Jurkat, Clone E6-1 (cell line): ENCODE data around the gene TSPAN31.
"Not testable (repeated sequence)": the region's sequence is repeated elsewhere in the genome, so short reads cannot be mapped to it uniquely, and the experiment has no call there.

Experiments
- DNase-seq: peaks from one replicate; pipeline ENCODE4 v3.0.0-alpha.2; 2011; ENCODE audit warnings: low read depth, low spot score
- H3K4me3 ChIP-seq: 2 replicates; pipeline ENCODE4 v1.5.1; 2011; ENCODE audit warnings: mild to moderate bottlenecking, low read length, control low read depth, moderate library complexity

TSPAN31 gene

DNA sequence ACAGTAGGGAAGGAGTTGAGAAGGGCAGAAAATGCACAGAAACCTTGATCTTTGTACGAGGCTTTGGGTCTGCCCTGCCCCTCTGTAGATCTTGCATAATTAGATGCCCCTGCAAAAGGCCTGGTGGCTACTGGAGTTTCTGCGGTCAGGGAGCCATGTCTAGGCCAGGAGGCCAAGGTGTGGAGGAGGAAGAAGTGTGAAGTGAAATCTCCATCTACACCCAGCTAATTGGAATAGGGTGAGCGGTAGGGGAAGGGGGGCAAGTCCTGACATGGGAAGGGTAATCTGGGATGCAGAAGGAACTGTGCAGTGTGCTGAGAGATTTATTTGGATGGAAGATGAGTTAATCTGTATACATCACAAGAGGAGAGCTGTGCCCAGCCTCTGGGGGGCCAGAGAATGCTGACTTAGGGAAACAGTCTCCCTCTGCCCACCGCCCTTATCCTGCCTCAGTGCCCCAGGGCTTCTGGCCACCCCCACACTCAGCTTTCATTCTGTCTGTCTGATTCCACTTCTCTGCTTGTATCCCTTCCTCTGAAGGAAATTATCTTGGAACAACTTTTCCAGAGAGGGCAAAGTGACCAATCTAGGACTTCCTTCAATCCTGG lies 16.7 kb downstream of the TSPAN31 start:
- DNase-seq = no peak
- no peak overlapping the region for H3K4me3 ChIP-seq

DNA sequence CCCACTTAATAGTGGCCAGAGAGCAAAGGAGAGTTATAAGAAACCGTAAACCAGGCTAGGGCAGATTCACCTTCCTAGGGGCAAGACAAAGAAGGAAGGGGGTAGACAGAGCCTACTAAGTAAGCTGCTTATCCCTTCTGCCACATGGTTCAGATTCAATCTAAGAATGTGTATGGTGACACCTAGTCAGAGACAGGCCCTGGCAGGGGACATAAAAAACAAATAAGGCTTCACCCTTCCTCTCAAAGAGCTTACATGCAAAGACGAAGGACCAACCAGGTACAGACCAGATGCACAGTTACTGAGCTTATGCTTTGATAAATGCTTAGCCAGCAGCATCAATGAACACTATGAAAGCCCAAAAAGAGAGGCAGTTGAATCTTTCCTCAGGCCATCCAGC lies 17.6 kb downstream of the TSPAN31 start:
- DNase-seq = no peak
- H3K4me3 ChIP-seq = no peak overlapping the region

DNA sequence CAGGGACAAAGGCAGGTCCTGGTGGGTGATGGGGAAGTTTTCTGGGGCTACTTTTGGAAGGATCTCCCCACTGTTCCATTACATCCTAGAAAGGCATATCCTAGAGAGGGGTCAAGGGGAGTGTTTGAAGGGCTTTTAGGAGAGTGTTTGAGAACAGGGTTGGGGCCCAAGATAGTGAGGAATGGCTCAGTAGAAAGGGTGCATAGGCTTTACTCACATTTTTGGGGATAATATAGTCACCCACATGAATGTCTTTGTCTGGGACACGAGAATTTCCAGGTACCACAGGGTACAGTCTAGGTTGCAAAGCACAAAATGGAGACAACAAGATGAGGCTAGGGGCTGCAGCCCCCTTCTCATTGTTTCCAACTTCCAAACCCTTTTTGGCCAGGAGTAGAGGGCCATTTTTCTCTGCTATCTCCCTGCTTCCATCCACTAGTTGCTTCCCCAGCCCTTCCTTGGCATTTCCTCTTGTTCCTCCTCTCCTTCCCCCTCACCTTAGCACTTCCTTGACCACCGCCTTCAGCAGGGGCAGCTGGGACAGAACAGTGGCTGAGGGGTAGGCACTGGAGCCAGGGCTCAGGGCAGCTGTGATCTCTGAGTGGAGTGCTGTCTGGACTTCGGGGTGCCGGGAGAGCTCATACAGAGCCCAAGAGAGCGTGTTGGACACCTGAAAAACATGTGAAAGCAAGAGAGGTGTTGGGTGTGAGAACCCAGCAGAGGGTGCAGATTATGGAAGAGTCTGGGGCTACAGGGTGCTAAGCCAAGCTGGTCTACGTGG lies 19.2 kb downstream of the TSPAN31 start:
- H3K4me3 ChIP-seq = no peak overlapping the region

DNA sequence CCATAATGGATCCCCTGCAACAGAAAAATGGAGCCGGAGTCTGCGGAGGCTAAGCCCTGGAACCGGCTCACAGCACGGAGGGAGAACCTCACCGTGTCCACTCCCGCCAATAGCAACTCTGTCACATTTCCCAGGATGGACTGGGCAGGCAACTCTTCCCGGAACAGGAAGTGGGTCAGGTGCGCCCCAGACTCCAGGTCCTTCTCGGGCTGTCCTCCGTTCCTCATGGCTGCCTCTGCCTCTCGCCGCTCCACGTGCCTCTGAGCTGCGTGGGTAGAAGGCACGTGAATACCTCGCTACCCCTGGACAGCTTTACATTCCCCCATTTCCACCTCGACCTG lies 19.8 kb downstream of the TSPAN31 start:
- no peak for DNase-seq
- no peak overlapping the region for H3K4me3 ChIP-seq

More for the DNA sequence above, 19.2 kb downstream of the TSPAN31 start:
- DNase-seq = no peak

DNA sequence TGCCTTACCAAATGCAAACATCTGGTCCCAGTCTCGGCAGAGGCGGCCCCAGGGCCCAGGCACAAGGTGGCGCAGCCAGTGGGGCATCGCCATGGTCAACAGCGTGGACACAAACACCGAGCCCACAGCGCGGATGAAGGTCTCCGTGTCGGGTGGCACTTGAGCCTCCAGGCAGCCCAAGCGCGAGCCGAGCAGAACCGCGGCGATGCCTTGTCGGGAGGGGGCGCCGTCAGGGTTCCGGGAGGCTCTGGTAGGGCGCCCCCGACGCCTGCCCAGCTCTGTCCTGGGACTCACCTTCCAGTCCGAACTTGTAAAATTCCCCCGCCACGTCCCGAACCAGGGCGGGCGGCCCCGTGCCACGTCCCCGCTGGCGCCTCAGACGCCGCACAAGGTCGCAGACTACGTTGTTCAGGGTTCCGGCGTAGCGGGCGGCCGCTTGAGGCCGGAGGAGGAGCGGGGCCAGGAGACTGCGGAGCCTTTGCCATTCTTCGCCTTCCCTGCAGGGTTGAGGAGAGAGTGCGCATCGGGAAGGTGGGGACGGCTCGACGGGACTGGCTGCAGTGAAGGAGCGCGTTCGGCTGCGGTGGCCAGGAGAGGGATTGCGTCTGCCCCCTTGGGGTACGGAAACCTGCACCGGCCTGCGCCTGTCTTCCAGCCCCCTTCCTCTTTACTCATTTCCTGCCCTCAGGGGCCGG lies 20.3 kb downstream of the TSPAN31 start:
- DNase-seq = no peak
- no peak overlapping the region for H3K4me3 ChIP-seq

DNA sequence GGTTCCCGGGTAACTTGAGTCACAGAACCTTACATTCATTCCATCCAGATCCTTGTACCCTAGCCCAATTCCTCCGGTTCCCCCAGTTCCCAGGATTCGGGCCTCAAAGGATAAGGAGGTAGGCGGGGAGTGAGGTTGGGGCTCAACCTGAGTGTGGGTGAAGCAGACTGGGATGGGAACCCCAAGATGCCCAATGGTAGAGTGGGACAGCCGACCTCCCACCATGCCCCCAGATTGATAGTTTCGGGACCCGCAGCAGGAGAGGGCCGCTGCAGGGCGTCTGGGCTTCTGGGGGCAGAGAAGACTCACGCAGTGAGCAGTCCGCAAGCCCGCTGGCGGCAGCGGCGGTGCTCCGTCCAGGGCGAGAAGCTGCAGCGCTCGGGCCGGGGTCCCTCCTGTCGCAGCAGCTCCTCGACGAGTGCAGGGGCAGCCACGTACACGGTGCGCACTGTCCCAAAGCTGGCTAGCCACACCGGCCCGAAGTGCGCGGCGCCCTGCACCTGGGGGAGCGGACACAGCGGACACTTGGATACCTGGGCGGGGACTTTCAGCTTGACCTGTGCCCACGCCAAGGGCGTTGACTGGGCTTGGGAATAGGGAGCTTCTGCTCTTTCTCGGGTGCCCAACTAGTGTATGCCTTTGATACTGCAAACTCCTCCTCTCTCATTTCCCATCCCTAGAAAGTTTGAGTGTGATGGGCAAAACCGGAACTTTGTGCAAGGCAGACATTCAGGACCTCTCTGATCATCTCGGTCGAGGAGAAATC lies 21.0 kb downstream of the TSPAN31 start:
- no peak overlapping the region for H3K4me3 ChIP-seq
- DNase-seq = no peak

DNA sequence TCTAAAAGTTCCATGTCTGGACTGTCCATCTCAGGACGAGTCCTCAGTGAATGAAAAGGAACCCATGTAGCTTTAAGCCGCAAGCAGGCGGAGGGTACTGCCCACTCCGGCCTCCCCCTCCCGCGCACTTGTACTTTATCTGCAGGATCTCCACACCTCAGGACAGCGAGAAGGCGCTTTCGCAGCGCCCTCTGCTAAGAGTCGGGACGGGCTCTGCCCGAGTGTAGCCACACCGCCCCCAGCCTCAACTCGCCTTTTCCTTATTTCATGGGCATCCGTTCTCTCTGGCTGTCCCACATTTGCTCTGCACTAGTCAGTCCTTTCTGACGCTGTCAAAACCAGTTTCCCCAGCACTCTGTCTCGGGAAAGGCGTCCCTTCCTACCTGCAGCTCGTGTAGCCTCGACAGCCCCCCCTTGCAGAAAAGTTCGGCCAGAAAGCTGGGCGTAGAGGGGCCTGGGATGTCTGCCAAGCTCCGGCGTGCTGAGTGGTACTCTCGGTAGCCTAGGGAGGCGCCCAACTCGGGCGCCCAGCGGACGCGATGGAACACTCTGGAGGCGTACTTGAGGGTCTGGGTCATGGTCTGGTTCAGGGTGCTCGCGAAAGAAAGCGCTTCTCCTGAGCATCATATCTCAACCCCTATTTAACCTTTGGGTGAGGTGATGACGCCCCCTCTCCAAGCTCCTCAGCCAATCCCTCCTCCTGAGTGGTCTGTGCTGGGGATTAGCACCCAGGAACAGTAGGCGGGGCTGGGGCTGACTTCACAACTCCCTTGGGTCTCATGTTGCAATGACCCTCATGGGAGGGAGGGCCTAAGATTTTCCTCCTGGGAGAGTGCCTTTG lies 21.8 kb downstream of the TSPAN31 start, which contains the start of gene CYP27B1:
CYP27B1 (minus strand) TSS at position 615 of the 841 bp plus-strand sequence; CDS start at position 578, 37 bp downstream.
- H3K4me3 ChIP-seq = no peak within 1 kb of the TSS
- DNase-seq = no peak

DNA sequence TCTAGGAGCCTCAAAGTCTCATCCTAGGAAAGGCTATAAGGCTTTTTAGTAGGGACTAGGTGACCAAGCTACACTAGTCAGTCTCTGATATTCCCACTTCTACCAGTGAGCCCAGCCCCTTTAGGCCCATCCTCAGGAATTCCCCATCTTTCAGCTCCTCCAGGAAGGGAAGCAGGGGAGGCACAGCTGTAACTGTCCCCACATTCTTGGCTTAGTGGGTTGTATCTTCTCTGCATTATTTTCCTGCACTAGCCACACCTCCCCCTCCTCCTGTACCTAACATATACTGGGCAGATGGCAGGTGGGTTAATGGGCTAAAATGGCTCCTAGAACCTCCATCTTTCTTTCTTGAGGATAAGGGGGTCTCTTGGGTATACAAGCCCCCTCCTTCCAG lies 22.5 kb downstream of the TSPAN31 start:
- H3K4me3 ChIP-seq = no peak overlapping the region
- DNase-seq = no peak

DNA sequence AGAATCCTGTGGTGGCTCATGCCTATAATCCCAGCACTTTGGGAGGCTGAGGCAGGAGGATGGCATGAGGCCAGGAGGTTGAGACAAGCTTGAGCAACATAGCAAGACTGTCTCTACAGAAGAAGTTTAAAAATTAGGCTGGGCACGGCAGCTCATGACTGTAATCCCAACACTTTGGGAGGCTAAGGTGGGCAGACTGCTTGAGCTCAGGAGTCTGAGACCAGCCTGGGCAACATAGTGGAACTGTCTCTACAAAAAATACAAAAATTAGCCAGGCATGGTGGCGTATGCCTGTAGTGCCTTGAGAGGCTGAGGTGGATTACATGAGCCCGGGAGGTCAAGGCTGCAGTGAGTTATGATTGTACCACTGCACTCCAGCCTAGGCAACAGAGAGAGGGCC lies 23.0 kb downstream of the TSPAN31 start:
- H3K4me3 ChIP-seq = no peak overlapping the region
- no peak for DNase-seq

DNA sequence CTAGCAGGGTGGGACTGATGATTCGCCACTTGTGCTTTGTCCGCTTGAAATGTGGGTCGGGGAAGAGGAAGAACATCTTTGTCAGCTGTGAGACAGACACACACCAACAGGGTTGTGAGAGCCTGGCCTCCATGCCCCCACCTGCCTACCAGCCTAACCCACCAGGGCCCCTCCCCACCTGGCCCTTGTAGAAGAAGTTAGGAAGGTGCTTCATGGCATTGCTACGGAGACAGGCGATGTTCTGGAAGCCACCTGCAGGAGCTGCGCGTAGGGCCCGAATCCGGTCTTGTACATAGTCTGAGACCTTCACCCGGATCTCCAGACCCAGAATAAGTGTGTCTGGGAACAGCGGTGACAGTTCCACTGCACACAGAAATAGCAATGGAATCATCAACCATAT lies 24.8 kb downstream of the TSPAN31 start:
- no peak overlapping the region for H3K4me3 ChIP-seq
- DNase-seq = no peak

DNA sequence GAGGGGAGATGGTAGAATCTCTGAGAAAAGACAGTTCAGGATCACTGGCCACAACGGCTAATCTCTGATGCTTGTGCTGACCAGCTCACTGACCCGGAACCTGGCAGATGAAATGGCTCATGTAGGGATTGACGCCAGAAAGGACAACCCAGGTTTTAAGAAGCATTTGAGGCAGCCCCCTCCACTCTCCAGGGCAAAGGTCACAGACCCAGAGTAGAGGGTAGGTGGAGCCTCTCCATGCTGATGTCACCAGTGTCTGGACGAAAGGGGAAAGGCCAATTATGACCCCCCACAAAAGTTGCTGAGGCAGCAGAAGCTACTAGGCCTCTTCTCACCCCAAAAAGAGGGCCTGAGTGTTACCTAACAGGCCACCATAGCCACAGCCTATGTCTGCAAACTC lies 25.9 kb downstream of the TSPAN31 start:
- DNase-seq = no peak

DNA sequence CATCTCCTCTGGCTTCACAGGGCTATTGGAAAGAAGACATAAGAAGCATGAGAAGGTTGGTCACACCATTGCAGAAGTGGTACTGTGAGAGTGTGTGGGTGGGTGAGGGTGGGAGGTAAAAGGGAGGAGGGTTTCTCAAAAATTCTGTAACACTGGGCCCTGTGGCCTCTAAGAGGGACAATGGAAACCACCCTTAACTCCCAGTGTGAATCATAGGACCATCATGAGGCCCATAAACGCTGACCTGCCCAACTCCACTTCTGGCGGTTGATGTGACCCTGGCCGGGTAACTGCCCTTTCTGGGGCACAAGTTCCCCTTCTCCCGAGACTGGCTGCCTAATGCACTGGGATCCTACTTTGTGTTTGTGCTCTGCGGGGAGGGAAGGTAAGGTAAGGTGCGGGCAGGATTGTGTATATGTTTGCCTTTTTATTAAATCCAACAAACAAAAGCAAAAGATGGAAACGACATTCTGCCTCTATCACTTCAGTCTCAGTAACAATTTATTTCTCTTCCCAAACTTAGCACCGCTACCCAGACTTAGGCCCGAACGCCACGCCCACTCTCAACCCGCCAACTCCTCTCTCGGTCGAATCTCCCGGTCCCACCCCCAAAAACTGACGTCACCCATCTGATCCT lies 26.5 kb downstream of the TSPAN31 start:
- peak overlapping the region; percentile 93 for H3K4me3 ChIP-seq
- peak; percentile 92 for DNase-seq

More for the DNA sequence above, 25.9 kb downstream of the TSPAN31 start:
- H3K4me3 ChIP-seq = peak overlapping the region; percentile 93

DNA sequence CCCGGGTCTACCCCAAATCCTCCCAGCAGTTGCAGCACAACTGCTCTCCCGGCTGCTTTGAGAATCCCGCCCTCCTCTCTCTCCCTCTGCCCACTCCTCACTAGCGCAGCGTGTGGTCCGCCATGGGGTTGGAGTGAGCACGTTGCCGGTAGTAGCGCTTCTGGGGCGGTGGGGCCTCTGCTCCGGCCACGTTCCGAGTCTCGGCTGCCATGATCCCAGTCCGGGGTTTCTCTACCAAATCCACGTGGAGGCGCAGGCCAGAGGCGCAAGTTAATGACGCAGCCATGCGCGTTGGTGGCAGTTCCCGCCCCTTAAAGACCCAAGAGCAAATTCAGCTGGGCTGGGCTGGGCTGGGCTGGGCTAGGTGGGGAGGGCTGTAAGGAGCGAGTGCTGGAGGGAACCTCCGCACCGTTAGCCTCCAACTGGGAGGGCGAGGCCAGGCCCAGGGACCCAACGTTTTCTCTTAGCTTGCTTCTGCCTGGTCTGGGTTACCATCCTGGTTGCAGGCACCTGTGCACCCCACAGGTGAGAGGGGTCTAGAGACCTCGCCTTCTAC lies 27.1 kb downstream of the TSPAN31 start, which contains the start of gene METTL1:
METTL1 (minus strand) TSS at position 233 of the 556 bp plus-strand sequence; CDS start at position 211, 22 bp downstream.
- H3K4me3 ChIP-seq = peak within 1 kb of the TSS; percentile 93
- peak; percentile 94 for DNase-seq

DNA sequence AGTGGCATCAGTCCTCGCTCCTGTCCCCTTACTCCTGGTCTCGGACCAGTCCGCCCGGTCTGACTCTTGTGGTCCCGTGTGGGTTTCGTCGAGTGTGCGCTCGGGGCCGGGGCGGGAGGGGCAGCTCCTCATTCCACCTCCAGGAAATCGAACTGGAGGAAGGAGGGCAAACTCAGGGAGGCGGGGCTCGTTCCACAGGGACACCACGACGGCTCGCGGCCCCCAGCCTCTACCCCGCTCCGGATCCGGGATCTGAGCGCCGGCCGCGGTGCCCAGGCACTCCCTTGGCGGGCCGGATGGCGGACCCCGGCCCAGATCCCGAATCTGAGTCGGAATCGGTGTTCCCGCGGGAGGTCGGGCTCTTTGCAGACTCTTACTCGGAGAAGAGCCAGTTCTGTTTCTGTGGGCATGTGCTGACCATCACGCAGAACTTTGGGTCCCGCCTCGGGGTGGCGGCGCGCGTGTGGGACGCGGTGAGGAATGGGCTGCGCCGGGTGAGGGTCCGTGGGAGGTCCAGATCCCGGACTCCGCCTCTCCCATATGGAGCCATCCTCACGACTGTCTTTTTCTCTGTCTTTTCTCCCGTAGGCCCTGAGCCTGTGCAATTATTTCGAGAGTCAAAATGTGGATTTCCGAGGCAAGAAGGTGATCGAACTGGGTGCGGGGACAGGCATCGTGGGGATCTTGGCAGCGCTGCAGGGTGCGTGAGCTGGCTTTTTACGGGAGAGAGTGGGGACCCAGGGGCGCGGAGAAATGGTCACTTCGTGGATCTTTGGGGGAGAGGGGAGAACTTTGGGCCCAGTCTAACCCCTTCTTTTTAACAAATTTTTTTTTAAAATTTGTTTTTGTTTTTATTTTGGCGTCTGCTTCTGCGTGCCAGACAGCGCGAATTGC lies 27.8 kb downstream of the TSPAN31 start, which contains the start of gene EEF1AKMT3:
EEF1AKMT3 (plus strand) TSS at position 186 of the 894 bp plus-strand sequence; CDS start at position 297, 111 bp downstream.
- no peak for DNase-seq
- H3K4me3 ChIP-seq = peak within 1 kb of the TSS; percentile 93

DNA sequence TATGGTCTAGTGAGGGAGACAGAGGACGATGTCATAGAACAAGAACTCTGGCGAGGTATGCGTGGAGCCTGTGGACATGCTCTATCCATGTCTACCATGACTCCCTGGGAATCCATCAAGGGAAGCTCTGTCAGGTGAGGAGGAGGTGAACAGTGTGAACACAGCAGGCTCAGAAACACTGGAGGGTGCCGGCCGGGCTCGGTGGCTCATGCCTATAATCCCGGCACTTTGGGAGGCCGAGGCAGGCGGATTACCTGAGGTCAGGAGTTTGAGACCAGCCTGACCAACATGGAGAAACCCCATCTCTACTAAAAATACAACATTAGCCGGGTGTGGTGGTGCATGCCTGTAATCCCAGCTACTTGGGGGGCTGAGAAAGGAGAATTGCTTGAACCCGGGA lies 29.8 kb downstream of the TSPAN31 start:
- H3K4me3 ChIP-seq, DNase-seq: not testable (repeated sequence)

DNA sequence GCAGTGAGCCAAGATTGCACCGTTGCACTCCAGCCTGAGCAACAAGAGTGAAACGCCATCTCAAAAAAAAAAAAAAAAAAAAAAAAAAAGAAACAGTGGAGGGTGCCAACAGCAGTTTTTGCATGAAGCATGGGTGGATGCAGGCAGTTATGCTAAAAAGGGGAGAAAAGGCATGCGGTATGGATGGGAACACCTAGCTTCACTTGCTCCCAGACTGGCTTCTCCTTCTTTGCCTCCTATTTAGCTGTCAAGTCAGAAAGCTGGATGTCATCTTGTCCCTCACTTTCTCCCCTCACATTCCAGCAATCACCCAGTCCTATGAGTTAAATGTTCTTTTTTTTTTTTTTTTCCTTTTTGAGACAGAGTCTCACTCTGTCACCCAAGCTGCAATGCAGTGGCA lies 30.2 kb downstream of the TSPAN31 start:
- no peak overlapping the region for H3K4me3 ChIP-seq
- no peak for DNase-seq
